Natural killer cell (primary cell): ENCODE data around the gene SLC9B1. TPM values are rescaled to one million over a fixed set of nuclear protein-coding genes. Genes with fewer than 3 reads are reported as not detected.

Source experiments
- ATAC-seq, 3 donors: fragments of 150-1000 bp in 2 of 3; fragments of 200-7000 bp in 1 of 3; cut with Tn5 transposase; 1 replicate in 1 of 3; 2 replicates in 2 of 3; pipeline ENCODE4 v1.10.0; 2021; ENCODE audit warnings: mild to moderate bottlenecking in 2 of 3, moderate library complexity in 2 of 3
- DNase-seq, 2 donors: peaks; one replicate each; pipeline versions ENCODE4 v3.0.0 to v3.0.0-alpha.2; 2013 to 2021; ENCODE audit warnings: mixed read lengths in 1 of 2
- H3K27ac ChIP-seq: one replicate; pipeline ENCODE4 v1.5.1; 2013; ENCODE audit warnings: mild to moderate bottlenecking, low read length
- H3K27me3 ChIP-seq: one replicate; pipeline ENCODE4 v1.6.1; 2013; ENCODE audit warnings: low read length; ENCODE audit not compliant: control insufficient read depth, insufficient read depth
- H3K36me3 ChIP-seq: one replicate; pipeline ENCODE4 v1.6.1; 2013; ENCODE audit warnings: low read length; ENCODE audit not compliant: control insufficient read depth, insufficient read depth
- H3K4me1 ChIP-seq: one replicate; pipeline ENCODE4 v1.6.1; 2013; ENCODE audit warnings: low read length; ENCODE audit not compliant: control insufficient read depth, insufficient read depth
- H3K4me3 ChIP-seq: one replicate; pipeline ENCODE4 v1.5.1; 2013; ENCODE audit warnings: low read length
- H3K9me3 ChIP-seq: one replicate; pipeline ENCODE4 v1.6.1; 2013; ENCODE audit warnings: low read length; ENCODE audit not compliant: control insufficient read depth, insufficient read depth
- H3K27ac Mint-ChIP-seq, 2 donors: one replicate each; pipeline ENCODE4 v1.8.0; 2022; ENCODE audit warnings: mild to moderate bottlenecking in 2 of 2, mixed read lengths in 2 of 2, moderate library complexity in 1 of 2
- H3K27me3 Mint-ChIP-seq, 2 donors: one replicate each; pipeline ENCODE4 v1.8.0; 2022; ENCODE audit warnings: low read depth in 2 of 2, mixed read lengths in 2 of 2
- H3K36me3 Mint-ChIP-seq: one replicate; pipeline ENCODE4 v1.8.0; 2022; ENCODE audit warnings: mixed read lengths
- H3K4me1 Mint-ChIP-seq, 2 donors: one replicate each; pipeline ENCODE4 v1.8.0; 2022; ENCODE audit warnings: mixed read lengths in 2 of 2
- H3K4me3 Mint-ChIP-seq: one replicate; pipeline ENCODE4 v1.8.0; 2022; ENCODE audit warnings: mild to moderate bottlenecking, moderate library complexity, mixed read lengths
- H3K9me3 Mint-ChIP-seq, 2 donors: one replicate each; pipeline ENCODE4 v1.8.0; 2022; ENCODE audit warnings: mixed read lengths in 2 of 2
- CTCF ChIP-seq: fragments of 200-600 bp; IDR thresholded peaks from one replicate; pipeline ENCODE4 v1.8.0; 2022; ENCODE audit warnings: antibody characterized with exemption
- WGBS: methylation state at CpG from one replicate; pipeline ENCODE4 v1.1.7; 2013; ENCODE audit warnings: missing lambda C conversion rate; ENCODE audit not compliant: insufficient coverage; 5-methylcytosine and 5-hydroxymethylcytosine counted together
- intact Hi-C: fragments of 100-400 bp; cut with micrococcal nuclease; formaldehyde crosslinking; loops from one replicate; pipeline ENCODE4 v1.14.2; 2022
- total RNA-seq, 4 donors: library from RNA; stranded (reverse); fragments of 120-200 nt in 1 of 4; gene quantifications; one replicate each; pipeline versions ENCODE4 v1.2.3 to v1.2.4, GENCODE V29; 2013 to 2022

SLC9B1 gene
- total RNA-seq, 3 donors from 2014 or later (not counting 1 experiment from before 2014, with no cell fraction given), result 2.1 to 4.0 (median 2.5) TPM

- Mint-ChIP-seq H3K27me3 (no peaks in the 10 kb centered on the region), H3K36me3 (peaks cover 16% of the 10 kb centered on the region), H3K27ac (no peak overlapping the region), H3K9me3 (peaks cover 8 to 11% of the 10 kb centered on the region in 2 donors), H3K4me1 (peaks cover 5 to 7% of the 10 kb centered on the region in 2 donors), H3K4me3 (no peak overlapping the region)
- H3K9me3 ChIP-seq, result no peaks in the 10 kb centered on the region
- H3K27ac ChIP-seq, result no peak overlapping the region
- ATAC-seq (no peak), DNase-seq (no peak)
- no CpG with 5 or more reads among the region's 1 CpG for WGBS
- H3K4me3 ChIP-seq, result no peak overlapping the region
- intact Hi-C loops, result no loop called here
- H3K36me3 ChIP-seq, result no peaks in the 10 kb centered on the region
- no peaks in the 10 kb centered on the region for H3K4me1 ChIP-seq
- no peaks in the 10 kb centered on the region for H3K27me3 ChIP-seq
- TF ChIP-seq CTCF, result no peak
Measured at GRCh38 chr4:102862016-102862415, 157.5 kb downstream of the SLC9B1 start.

- Histone ChIP-seq H3K36me3 (no peaks in the 10 kb centered on the region), H3K9me3 (no peaks in the 10 kb centered on the region), H3K4me1 (no peaks in the 10 kb centered on the region), H3K27me3 (no peaks in the 10 kb centered on the region), H3K27ac (no peak overlapping the region), H3K4me3 (no peak overlapping the region)
- peaks cover 5 to 7% of the 10 kb centered on the region in 2 donors for H3K4me1 Mint-ChIP-seq
- no peak for DNase-seq
- ATAC-seq, result no peak
- peaks cover 8 to 11% of the 10 kb centered on the region in 2 donors for H3K9me3 Mint-ChIP-seq
- TF ChIP-seq CTCF, result no peak
- peaks cover 16% of the 10 kb centered on the region for H3K36me3 Mint-ChIP-seq
- H3K27me3 Mint-ChIP-seq, result no peaks in the 10 kb centered on the region
- WGBS, result 93% methylated on average over 2 of the region's 2 CpGs
- no peak overlapping the region for H3K4me3 Mint-ChIP-seq
- no peak overlapping the region for H3K27ac Mint-ChIP-seq
- intact Hi-C loops, result no loop called here
Measured at GRCh38 chr4:102860611-102861324, 158.7 kb downstream of the SLC9B1 start.

- H3K36me3 Mint-ChIP-seq, result peaks cover 16% of the 10 kb centered on the region
- Histone ChIP-seq H3K9me3 (no peaks in the 10 kb centered on the region), H3K4me1 (no peaks in the 10 kb centered on the region), H3K27ac (no peak overlapping the region), H3K4me3 (no peak overlapping the region), H3K36me3 (no peaks in the 10 kb centered on the region), H3K27me3 (no peaks in the 10 kb centered on the region)
- ATAC-seq, result no peak
- no peak overlapping the region for H3K27ac Mint-ChIP-seq
- no peaks in the 10 kb centered on the region for H3K27me3 Mint-ChIP-seq
- no peaks in the 10 kb centered on the region for H3K4me1 Mint-ChIP-seq
- DNase-seq, result no peak
- no CpG with 5 or more reads among the region's 2 CpGs for WGBS
- TF ChIP-seq CTCF, result no peak
- peaks cover 8 to 11% of the 10 kb centered on the region in 2 donors for H3K9me3 Mint-ChIP-seq
- H3K4me3 Mint-ChIP-seq, result no peak overlapping the region
- intact Hi-C loops, result no loop called here
Measured at GRCh38 chr4:102858828-102859464, 160.6 kb downstream of the SLC9B1 start.

Other genes starting within 250 kb of the SLC9B1 start
- gene UBE2D3, start 192.2 kb downstream of the SLC9B1 start, total RNA-seq, result 100 to 1,000 TPM; 527 to 624 (median 529) TPM
- gene CISD2, start 150.7 kb downstream of the SLC9B1 start, total RNA-seq, result 10 to 100 TPM; 11.2 to 13.8 (median 13.5) TPM
- gene SLC9B2, start 57.1 kb upstream of the SLC9B1 start, total RNA-seq, result 10 to 100 TPM; 13.5 to 22.4 (median 17.9) TPM
- gene BDH2, start 80.1 kb upstream of the SLC9B1 start, total RNA-seq, result 10 to 100 TPM; 12.1 to 16.6 (median 15.9) TPM
- gene CENPE, start 178.6 kb upstream of the SLC9B1 start, total RNA-seq, result 1 to 10 TPM; 2.7 to 6.9 (median 4.8) TPM